Epithelial cell of proximal tubule (primary cell): ENCODE results near the gene SLC4A1. TPM values are rescaled to one million over a fixed set of nuclear protein-coding genes. Genes with fewer than 3 reads are reported as not detected.

Experiments used
- DNase-seq: peaks from one replicate; pipeline ENCODE4 v3.0.0-alpha.2; 2011; ENCODE audit warnings: low read depth
- H3K4me3 ChIP-seq: 2 replicates; pipeline ENCODE4 v1.5.1; 2011; ENCODE audit warnings: low read depth, mild to moderate bottlenecking, low read length
- total RNA-seq: library from RNA; depleted of rRNA; stranded (reverse); fragments of >200 nt; gene quantifications from 2 replicates; pipeline ENCODE4 v1.2.3, GENCODE V29; 2015
- TF ChIP-seq, protein P1 (sequence below): conservative IDR thresholded peaks from 2 replicates; pipeline ENCODE4 v1.5.1; 2012; ENCODE audit warnings: low read depth, mild to moderate bottlenecking, low read length

SLC4A1 gene
- total RNA-seq, 1 donor from 2014 or later: not detected

DNA sequence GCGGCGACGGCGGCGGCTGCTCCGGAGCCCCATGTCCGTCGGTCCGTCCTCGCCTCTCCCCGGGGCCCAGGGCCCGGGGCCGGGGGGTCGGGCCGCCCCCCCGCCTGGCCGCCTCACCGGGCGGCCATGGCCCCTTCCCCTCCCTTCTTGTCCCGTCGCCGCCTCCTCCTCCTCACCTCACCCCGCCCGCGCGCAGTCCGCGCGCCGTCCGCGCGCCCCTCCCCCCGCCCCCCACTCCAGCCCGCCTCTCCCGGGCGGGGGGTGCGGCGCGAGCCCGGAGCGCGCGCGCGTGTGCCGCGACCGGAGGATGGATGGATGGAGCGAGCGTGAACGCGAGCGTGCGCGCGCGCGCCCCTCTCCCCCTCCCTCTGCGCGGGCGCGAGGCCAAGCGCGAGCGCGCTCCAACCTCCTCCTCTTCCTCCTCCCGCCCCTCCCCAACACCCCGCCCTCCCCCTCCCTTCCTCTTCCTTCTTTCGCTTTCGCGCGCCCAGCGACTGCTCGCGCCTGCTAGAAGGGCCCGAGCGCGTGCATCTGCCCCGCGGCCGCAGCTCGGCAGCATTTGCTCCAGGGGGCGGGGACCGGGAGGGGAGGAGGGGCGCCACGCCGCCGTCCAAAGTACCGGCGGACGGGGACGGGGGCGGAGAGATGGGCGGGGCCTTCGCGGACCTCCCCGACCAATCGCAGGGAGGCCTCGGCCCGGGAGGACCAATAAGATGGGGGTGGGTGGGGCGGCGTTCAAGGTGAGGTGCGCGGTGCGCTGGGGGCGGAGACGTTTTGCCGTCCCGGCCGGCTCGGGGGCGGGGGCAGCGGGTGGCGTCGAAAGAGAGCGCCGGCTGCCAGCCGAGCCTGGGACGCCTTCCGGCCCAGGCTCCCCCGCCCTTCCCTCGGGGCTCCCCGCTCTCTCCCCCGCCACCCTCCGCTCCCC, 68.1 kb downstream of the SLC4A1 start, which contains the start of gene ATXN7L3:
Gene ATXN7L3 (minus strand): TSS at position 332 of the 925 bp plus-strand sequence. CDS start 1,814 bp downstream, outside the sequence.
- H3K4me3 ChIP-seq: peak within 1 kb of the TSS; percentile 74
- TF ChIP-seq, protein P1, sequence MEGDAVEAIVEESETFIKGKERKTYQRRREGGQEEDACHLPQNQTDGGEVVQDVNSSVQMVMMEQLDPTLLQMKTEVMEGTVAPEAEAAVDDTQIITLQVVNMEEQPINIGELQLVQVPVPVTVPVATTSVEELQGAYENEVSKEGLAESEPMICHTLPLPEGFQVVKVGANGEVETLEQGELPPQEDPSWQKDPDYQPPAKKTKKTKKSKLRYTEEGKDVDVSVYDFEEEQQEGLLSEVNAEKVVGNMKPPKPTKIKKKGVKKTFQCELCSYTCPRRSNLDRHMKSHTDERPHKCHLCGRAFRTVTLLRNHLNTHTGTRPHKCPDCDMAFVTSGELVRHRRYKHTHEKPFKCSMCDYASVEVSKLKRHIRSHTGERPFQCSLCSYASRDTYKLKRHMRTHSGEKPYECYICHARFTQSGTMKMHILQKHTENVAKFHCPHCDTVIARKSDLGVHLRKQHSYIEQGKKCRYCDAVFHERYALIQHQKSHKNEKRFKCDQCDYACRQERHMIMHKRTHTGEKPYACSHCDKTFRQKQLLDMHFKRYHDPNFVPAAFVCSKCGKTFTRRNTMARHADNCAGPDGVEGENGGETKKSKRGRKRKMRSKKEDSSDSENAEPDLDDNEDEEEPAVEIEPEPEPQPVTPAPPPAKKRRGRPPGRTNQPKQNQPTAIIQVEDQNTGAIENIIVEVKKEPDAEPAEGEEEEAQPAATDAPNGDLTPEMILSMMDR: no peak
- no peak for DNase-seq

DNA sequence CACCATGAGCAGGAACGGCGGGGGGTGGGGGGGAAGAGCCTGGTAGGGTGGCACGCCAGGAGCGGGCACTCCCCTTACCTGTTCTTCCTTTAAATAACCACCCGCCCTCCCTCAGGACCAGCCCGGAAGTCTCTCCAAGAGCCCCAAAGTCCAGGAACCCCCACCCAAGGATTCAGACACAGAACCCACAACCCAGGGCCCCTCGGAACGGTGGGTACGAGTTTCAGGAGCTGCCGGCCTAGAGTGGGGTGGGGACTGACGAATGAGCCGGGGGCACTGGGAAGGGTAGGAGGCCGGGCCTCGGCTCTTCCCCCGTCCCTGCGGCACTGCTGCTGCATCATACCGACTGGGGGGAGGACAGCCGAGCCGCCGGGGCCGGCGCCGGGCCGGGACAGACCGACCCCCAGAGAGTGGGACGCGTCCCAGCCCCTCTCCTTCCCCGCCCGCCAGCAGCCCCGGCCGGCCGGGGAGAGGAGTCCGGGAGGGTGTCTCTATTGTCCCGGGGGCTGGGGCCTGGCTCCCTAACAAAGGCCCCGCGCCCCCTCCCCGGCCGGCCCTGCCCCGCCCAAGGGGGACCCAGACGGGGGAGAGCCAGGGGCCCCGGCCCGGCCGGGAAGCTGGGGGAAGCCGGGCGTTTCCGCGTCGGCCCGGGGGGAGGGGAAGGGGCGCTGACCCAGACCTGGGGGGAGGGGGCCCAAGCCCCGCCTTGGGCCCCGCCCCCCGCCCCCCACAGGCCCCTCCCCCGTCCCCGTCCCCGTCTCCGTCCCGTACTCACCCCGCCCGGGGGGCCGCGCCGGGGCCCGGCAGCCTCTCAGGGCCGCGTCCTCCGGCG, 69.0 kb downstream of the SLC4A1 start:
- no peak for DNase-seq
- TF ChIP-seq, protein P1: no peak
- H3K4me3 ChIP-seq: peak overlapping the region; percentile 66

Other genes starting within 250 kb of the SLC4A1 start
- 58.5 and 75.8 TPM in 2 replicates for gene LSM12, start 201.5 kb downstream of the SLC4A1 start, total RNA-seq
- 42.4 and 56.7 TPM in 2 replicates for gene G6PC3, start 197.4 kb downstream of the SLC4A1 start, total RNA-seq
- gene HDAC5, start 144.5 kb downstream of the SLC4A1 start, total RNA-seq: 7.3 and 13.5 TPM in 2 replicates
- gene HROB, start 126.2 kb downstream of the SLC4A1 start, total RNA-seq: 12.0 and 12.9 TPM in 2 replicates
- gene ASB16, start 97.4 kb downstream of the SLC4A1 start, total RNA-seq: not detected in 2 replicates
- gene TMUB2, start 81.2 kb downstream of the SLC4A1 start, total RNA-seq: 19.1 and 26.3 TPM in 2 replicates
- 40.2 and 61.4 TPM in 2 replicates for gene ATXN7L3, start 68.3 kb downstream of the SLC4A1 start, total RNA-seq
- gene UBTF, start 48.5 kb downstream of the SLC4A1 start, total RNA-seq: 37.5 and 57.4 TPM in 2 replicates
- 0.07 and 2.2 TPM in 2 replicates for gene RUNDC3A, start 40.5 kb upstream of the SLC4A1 start, total RNA-seq
- gene SLC25A39, start 56.7 kb upstream of the SLC4A1 start, total RNA-seq: 161 and 197 TPM in 2 replicates
- 195 and 567 TPM in 2 replicates for gene GRN, start 77.2 kb upstream of the SLC4A1 start, total RNA-seq
- 8.0 and 15.0 TPM in 2 replicates for gene FAM171A2, start 95.7 kb upstream of the SLC4A1 start, total RNA-seq
- gene ITGA2B, start 121.5 kb upstream of the SLC4A1 start, total RNA-seq: 0.14 and 0.81 TPM in 2 replicates
- gene GPATCH8, start 235.3 kb upstream of the SLC4A1 start, total RNA-seq: 12.6 and 13.7 TPM in 2 replicates